Superior temporal gyrus (tissue), 1 donor: ENCODE measurements around the gene TANC1.
"Not testable (repeated sequence)": the region's sequence is repeated elsewhere in the genome, so short reads cannot be mapped to it uniquely, and the experiment has no call there.

Experiments
- DNase-seq: peaks from one replicate; pipeline ENCODE4 v3.0.0-alpha.2; 2016; ENCODE audit errors: extremely low spot score

Gene TANC1

GRCh38 chr2:159029936-159030335 is 61.5 kb downstream of the TANC1 start:
- peak; percentile 50 for DNase-seq

- DNase-seq, result no peak
These were observed 62.4 kb downstream of the TANC1 start for GRCh38 chr2:159030674-159031380.

- DNase-seq, result no peak
These were observed 63.7 kb downstream of the TANC1 start for GRCh38 chr2:159032146-159032545.

DNA sequence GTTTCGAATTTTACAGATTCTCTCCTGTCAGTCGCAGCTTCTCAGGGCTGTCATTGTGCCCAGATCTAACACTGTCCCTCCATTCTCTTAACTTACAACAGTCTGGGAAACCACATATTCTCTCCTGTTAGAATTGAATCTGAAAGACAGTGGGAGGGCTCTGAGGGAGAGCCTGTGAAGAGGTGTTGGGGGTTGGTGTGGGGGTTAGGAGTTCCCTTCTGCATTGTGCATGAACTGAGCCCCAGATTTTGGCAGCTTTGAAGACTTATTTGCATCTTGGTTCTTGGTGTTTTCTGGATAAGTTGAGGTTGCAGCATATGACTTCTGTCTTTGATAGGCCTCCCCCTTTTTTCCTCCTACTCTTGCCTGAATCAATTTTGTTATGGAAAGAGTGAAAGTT is 64.1 kb downstream of the TANC1 start:
- DNase-seq, result no peak

DNA sequence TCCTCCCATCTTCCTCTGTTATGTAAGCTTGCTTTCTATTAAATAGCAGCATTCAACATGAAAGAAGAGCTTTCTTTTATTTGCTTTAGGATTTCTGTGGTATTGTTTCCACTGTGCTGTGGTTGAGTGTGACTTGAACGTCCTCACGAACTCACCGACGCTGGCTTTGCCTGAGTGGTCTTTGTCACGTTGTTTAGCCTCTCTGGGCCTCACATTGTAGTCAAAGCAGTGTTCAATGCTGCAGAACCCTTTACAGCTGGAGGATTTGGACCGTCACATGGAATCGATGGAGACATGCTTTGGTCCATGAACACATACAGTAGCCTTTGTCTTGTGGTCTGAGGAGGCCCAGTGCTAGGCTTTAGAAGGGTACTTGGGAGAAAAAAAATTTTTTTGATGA is 66.3 kb downstream of the TANC1 start:
- no peak for DNase-seq

- DNase-seq, result no peak
These were observed 67.5 kb downstream of the TANC1 start for GRCh38 chr2:159035790-159036411.

GRCh38 chr2:159036461-159036860 is 68.0 kb downstream of the TANC1 start:
- DNase-seq, result not testable (repeated sequence)

DNA sequence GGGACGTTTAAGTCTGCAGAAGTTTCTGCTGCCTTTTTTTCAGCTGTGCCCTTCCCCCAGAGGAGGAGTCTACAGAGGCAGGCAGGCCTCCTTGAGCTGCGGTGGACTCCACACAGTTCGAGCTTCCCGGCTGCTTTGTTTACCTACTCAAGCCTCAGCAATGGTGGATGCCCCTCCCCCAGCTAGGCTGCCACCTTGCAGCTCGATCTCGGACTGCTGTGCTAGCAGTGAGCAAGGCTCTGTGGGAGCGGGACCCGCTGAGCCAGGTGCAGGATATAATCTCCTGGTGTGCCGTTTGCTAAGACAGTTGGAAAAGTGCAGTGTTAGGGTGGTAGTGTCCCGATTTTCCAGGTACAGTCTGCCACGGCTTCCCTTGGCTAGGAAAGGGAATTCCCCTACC is 72.9 kb downstream of the TANC1 start:
- not testable (repeated sequence) for DNase-seq

GRCh38 chr2:159042115-159042850 is 73.8 kb downstream of the TANC1 start:
- DNase-seq, result no peak

- DNase-seq, result no peak
These were observed 75.3 kb downstream of the TANC1 start for GRCh38 chr2:159043710-159044109.

DNA sequence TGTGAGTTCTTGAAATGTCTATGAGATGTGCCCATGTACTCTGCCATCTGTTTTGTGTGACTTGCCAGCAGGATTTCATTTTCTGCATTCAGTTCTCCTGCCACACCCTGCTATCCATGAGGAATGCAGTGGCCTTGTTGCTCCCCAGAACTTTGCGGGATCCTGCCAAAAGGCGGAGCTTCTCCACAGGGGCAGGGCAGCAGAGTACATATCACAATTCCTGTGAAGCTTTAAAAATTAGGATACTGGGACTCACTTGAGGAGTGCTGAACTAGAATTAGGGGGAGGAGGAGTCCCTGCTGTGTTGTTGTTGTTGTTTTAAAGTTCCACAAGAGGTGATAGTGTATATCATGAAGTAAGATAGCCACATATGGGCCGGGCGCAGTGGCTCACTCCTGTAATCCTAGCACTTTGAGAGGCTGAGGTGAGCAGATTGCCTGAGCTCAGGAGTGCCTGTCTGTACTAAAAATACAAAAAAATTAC is 76.4 kb downstream of the TANC1 start:
- DNase-seq, result no peak

DNA sequence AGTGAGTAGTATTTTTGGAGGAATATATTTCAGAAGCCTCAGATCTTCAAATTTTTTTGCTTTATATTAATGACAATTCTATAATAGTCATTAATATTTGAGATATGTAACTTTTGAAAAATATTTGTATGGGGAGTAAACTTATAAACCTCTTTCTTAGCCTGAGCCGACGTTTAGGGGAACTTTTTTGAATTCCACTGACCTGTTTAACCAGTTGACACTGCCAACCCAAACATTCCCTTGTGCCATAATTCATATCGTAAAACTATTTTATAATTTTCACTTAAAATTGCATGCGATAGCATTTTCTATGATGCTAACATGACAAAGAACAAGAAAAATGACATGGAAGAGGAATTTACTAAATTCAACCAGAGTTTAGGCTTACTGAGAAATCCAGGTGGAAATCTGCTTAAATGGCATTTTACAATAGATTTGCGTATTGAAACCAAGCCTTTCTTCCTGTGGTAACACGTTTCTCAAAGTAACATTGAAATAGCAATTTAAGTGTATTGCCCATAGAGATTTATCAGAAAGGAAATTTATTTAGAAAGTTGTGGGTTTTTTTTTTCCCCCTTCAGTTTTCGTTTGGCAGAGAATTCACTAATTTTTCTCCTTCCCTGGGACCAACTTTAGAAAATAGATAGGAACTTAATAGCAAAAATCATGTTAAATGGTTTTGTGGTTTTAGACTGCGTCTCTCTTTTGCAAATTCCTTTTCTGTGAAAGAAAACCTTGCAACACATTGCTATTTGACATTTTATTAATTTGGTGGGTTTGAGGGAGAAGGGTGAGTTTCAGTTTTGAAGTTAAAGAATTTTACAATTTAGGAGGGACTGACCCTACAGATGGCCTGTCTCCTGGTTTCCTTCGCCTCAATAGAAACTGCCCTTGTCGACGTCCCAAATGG is 77.4 kb downstream of the TANC1 start:
- DNase-seq, result no peak

DNA sequence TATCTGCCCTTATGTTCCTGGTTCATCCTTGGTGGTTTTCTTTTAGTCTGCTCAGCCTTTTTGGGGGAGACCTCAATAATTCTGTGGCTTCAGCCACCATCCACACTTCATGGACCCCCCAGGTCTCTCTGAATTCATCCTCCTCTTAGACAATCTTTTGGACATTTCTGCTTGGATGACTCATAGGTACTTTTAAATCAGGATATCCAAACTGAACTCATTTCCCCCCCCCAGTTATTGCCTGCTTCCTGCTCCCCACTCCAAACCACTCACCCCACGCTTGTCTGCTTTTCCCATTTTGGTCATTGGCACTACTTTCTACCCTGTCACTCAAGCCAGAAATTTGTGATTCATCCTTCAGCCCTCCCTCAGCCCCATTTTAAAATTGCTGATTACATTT is 78.5 kb downstream of the TANC1 start:
- no peak for DNase-seq

- no peak for DNase-seq
These were observed 82.0 kb downstream of the TANC1 start for GRCh38 chr2:159050426-159050825.

DNA sequence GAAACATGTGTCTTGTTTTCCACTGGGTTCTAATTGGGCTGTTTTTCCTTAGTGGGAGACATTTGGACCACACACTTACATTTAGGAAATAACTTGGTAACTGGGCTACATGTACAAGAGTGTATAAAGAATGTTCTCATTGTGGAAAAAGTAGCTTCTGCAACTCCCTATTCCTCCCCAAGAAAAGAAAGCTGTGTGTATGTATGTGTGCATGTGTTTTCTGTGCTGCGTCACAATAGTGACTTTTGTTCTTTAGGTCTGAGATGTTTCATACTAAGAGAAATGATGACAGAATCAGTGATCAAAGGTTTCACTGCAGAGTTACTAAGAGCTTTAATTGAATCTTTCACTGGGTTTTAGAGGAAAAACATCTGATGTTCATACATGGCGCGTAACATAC is 82.7 kb downstream of the TANC1 start:
- DNase-seq, result peak; percentile 64

DNA sequence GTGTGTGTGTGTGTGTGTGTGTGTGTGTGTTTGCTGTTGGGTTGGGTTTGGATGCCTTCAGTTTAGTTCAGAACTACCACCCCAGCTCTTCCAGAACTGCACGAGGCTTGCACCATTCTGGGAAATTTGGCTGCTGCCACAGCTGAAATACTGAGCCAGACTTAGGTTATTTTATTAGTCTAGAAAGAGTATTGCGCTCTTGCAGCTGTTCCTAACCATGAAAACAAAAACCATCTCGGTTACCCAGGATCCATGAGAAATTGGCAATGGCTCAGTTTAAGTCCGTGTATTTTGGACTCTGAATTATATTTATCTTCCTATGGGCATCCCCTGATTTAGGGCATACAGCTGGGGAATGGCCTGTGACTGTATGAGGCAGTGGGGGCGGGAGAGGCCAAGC is 83.2 kb downstream of the TANC1 start:
- no peak for DNase-seq

GRCh38 chr2:159052157-159052601 is 83.7 kb downstream of the TANC1 start:
- DNase-seq, result no peak

- no peak for DNase-seq
These were observed 85.0 kb downstream of the TANC1 start for GRCh38 chr2:159053161-159054031.

GRCh38 chr2:159054032-159054334 is 85.5 kb downstream of the TANC1 start:
- no peak for DNase-seq

DNA sequence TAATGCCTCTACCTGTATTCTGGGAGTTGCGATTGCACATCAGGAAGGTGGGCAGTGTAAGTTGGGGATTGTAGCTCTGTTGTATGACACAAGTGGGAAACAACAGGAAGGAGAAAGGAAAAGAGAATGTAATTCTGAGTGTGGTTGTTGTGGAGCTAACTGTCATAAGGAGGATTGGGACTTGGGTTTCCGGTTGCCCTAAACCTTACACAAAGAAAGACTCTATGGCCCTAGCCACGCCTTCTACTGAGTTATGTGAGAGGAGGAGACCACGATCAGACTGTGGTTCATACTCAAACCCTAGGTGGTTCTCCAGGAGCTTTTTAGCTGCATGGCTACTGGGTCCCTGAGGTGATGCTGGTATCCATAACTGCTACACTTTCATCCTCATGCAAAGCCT is 86.5 kb downstream of the TANC1 start:
- no peak for DNase-seq

DNA sequence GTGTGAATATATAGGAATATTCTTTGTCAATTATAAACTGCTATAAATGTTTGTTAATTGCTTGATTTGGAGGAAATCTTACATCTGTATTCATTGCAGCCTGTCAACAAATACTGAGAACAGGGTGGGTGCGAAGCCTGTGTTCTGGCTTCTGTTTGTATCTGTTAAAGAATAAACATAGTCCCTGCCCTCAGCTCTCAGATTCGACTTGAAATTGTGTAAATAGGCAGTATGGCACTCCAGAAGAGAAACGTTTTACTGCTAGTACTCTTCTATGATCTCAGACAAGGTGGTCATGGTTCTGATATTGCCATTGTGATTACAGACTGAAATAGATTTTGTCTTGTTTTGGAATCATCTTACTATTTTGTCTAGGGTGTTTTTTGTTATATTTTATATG is 92.1 kb downstream of the TANC1 start:
- no peak for DNase-seq
